ENCODE measurements around the gene TAGLN.

Gene TAGLN

DNA sequence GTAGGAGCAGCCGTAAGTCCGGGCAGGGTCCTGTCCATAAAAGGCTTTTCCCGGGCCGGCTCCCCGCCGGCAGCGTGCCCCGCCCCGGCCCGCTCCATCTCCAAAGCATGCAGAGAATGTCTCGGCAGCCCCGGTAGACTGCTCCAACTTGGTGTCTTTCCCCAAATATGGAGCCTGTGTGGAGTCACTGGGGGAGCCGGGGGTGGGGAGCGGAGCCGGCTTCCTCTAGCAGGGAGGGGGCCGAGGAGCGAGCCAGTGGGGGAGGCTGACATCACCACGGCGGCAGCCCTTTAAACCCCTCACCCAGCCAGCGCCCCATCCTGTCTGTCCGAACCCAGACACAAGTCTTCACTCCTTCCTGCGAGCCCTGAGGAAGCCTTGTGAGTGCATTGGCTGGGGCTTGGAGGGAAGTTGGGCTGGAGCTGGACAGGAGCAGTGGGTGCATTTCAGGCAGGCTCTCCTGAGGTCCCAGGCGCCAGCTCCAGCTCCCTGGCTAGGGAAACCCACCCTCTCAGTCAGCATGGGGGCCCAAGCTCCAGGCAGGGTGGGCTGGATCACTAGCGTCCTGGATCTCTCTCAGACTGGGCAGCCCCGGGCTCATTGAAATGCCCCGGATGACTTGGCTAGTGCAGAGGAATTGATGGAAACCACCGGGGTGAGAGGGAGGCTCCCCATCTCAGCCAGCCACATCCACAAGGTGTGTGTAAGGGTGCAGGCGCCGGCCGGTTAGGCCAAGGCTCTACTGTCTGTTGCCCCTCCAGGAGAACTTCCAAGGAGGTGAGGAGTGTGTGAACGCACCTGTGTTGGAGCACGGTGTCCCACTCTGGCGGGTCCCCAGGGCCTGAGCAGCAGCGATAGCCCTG lies at the start of gene TAGLN:
TSS of gene TAGLN (plus strand) at position 318 of the 863 bp plus-strand sequence. CDS start 3,644 bp downstream, outside the sequence.
- DNase-seq = no peak

DNA sequence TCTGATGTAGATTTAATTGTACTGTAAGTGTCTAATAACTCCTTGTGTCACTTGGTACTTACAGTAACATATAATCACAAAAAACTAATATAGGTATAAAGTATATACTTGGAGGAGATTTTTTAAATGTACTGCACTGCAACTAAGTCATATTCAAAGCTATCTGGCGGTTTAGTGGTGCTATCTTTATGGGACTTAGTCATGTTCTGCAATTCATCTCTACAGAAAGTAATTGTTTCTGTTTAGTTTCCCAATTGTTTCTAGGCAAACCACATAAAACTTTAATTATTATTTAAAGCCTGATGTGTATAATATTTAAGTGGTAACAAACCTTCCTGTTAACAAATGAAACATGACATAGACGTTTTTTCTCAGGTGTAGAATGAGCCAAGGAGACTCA lies 47.1 kb upstream of the TAGLN start:
- DNase-seq = no peak

DNA sequence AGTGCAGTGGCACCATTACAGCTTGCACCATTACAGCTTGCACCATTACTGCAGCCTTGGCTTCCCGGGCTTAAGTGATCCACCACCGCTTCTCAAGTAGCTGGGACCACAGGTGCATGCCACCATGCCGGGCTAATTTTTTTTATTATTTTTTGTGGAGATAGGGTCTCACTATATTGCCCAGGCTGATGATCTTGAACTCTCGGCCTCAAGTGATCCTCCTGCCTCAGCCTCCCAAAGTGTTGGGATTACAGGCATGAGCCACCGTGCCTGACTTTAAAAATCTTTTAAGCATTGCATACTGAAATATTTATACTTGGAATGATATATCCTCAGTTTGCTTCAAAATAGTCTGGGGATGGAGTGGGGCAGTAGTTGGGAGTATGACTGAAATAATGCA lies 44.7 kb upstream of the TAGLN start:
- DNase-seq = no peak

DNA sequence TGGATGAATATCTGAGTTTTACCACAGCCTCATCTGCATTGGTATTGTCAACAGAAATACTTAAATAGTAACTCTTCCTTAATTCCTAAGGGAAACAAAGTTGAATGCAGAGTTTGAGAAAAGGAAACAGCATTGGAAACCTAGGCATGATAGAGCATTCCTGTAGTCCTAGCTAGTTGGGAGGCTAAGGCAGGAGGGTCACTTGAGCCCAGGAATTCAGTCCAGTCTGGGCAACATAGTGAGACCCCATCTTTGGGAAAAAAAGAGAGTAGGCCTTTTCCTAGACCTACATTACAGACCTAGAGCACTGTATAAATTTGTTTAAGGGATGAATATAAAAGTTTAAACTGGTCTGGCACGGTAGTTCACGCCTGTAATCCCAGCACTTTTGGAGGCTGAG lies 41.7 kb upstream of the TAGLN start:
- no peak for DNase-seq

DNA sequence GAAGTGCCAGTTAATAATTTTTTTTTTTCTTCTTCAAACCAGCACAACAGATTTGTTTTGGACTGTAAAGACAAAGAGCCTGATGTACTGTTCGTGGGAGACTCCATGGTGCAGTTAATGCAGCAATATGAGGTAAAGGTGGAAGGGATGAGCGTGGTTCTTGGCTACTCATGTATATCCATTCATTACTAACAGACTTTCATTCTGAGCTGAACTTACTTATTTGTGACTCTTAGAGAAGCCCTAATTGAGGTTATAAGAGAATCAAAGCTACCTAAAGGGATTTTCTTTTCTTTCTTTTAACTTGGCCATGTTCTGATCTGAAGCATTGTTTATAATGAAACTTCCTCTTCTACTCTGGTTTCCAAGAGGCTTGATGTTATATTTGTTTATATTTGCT lies 39.3 kb upstream of the TAGLN start:
- no peak for DNase-seq

DNA sequence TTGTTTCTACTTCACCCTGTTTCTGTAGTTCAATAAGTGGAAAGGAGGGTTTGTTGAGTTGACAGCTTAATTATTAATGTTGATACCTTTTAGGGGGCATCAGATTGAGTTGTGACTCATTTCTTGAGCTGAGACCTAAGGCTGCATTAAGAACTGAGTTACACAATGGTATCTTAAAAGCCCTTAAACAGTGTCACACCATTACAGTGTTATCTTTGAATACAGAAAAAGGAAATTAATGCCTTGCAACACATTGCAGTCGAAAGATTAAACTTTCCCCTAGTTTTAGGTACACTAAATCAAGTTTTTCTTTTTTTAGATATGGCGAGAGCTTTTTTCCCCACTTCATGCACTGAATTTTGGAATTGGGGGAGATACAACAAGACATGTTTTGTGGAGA lies 38.3 kb upstream of the TAGLN start:
- no peak for DNase-seq

DNA sequence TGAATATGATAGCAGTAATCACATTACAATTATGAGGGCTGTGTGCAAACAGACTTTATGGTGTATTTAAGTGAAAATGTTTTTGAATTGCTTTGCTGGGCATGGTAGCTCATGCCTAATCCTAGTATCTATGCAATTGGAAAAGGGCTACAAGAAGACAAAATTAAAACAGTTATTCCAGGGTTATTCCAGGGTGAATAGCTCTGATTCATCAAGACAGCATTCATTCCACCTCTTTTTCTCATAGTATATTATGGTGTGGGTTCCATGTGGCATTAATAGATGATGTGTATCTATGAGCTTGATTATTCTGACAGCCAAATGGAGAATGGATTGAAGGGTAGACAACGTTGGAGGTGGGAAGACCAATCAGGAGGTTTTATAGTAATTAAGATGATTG lies 32.7 kb upstream of the TAGLN start:
- no peak for DNase-seq

DNA sequence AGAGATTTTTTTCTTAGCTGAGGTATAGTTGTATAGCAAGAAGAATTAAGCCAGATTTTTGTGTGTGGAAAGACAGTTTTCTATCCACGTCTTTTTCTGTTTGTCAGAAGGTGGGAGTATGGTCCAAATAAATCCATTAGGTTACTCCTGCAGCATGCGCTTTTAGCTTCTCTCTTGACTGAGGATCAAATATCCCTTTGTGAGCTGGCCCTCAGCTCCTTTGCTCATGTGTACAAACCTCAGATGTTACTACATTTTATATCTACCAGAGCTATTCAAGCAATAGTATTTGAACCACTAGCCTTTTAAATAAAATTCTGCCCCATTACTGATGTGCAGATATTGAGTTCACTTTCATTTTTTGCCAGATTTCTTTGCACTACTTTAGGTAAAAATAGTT lies 29.4 kb upstream of the TAGLN start:
- DNase-seq = peak; percentile 1

DNA sequence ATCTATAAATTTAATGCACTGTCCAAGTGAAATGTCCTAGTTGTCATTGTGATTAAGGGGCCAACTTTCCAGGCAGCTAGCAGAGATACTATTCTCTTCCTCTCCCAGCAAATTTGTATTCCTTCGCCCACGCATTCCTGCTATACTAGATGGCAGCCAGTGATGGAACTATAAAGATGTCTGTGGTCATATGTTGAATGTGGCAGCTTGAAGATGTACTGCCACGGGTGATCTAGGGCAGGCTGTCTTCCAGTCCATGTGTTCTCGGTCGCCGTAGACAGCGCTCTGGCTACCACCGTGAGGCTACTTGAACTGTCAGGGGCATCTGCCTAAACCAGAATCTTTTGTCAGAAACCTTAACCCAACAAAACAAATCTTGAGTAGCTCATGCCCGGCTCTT lies 29.0 kb upstream of the TAGLN start:
- DNase-seq = peak; percentile 40

DNA sequence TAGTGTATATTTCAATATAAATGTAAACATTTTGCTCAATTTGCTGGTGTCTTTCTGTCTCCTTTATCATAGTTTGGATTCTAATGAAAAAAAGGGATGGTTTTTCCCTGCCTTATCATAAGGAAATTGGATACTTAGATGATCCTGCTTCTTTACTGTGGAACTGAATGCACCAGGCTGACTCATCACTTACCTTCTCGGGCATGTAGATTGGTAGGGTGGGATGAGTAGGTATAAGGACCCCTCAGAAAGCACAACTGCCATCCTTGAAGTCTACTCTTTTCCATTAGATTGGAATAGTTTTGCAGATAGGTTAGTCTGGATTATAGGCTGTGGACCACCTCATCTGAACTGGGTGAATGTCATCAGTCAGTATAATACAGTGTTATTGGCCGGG lies 28.2 kb upstream of the TAGLN start:
- DNase-seq = no peak

DNA sequence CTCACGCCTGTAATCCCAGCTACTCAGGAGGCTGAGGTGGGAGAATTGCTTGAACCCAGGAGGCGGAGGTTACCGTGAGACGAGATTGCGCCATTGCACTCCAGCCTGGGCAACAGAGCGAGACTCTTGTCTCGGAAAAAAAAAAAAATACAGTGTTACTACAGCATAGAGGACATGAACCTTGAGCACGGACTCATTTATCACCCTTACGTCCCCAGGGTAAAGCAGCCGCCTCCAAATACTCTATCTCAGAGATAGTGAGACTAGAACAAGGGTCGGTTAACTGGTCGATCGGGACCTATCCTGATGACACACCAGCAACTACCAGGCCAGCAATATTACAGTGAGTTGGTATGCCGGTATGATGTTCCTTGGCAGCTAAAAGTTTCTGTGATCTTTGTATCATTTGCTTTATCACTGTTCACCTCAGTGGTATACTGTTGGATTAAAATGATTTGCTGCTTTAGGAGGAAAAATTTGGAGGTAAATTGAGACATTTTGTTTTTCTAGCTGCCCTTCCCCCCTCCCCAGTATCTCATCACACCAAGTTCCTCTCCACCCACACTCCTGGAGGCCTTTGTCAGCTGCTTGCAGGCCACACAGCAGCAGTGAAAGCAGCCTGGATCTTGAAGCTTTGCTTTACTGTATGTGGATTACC lies 27.6 kb upstream of the TAGLN start:
- peak; percentile 33 for DNase-seq

DNA sequence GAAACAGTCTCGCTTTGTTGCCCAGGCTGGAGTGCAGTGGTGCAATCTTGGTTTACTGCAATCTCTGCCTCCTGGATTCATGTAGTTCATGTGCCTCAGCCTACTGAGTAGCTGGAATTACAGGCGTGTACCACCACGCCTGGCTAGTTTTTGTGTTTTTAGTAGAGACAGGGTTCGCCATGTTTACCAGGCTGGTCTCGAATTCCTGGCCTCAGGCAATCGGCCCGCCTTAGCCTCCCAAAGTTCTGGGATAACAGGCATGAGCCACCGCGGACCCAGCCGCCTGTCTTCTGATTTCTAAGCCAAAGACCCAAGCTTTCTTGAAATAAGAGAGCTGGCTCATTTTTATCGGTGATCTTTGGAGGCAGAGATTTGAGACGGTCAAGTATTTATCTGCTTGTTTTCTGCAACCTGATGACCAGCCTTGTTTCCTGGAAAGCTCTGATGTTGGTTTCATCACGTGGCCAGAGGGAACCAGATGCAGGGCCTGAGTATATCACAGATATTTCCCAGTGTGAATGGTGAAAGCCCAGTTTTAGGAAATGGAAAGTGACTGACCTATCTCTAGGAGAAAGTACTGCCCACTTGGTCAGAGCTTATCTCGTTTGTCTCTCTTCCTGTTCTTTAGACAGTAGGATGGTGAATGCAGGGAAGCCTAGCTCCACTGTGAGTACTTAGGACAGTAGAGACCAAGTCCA lies 26.3 kb upstream of the TAGLN start:
- DNase-seq = peak; percentile 38

DNA sequence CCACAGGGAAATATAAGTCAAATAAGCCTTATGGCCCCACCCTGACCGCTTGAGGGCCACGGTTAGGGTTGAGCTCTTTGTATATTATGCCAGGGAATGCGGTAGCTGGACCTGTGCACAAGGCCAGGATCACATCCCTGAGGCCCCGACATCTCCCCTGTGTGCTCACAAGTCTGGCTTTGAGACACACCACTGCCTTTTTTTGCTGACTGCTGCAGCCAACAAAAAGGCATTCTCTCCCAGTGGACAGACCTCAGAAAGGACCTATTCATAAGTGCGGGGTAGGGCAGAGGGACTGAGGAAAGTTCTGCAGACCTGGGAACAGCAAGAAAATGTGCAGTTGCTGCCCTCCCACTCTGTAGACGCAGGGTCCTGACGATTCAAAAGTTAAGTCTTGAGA lies 24.1 kb upstream of the TAGLN start:
- DNase-seq = peak; percentile 38

DNA sequence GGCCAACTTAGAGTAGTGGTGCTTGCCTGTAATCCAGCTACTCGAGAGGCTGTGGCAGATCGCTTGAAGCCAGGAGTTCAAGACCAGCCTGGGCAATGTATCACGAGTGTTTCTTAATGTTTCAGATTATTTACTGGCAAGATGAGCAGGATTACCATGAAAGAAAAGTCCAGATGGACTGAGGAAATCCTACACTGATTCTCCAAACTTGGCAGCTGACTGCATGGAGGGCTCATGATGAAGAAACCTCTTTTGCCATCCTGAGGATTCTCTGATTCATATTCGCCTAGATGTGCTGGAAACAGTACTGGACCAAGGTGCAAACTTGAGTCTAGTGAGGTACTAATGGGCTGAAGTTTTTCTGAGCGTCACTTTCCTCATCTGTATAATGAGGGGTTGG lies 23.4 kb upstream of the TAGLN start:
- no peak for DNase-seq

DNA sequence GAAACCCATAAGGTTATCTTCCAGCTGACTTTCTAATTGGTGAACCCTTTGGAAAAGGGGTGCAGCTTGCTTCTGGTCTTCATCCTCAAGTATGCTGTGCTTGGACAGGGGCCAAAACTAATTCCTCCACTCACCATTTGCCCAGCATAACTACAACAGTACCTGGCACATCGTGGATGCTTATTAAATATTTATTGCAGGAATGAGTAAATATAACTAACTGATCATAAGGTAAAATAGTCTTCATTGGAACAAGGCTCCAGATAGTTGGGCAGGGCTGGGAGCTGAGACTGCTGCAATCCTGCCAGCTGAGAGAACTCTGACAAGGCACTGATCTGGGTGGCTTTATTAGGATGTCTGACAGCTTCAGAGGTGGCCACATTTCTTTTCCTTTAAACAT lies 23.0 kb upstream of the TAGLN start:
- peak; percentile 15 for DNase-seq

DNA sequence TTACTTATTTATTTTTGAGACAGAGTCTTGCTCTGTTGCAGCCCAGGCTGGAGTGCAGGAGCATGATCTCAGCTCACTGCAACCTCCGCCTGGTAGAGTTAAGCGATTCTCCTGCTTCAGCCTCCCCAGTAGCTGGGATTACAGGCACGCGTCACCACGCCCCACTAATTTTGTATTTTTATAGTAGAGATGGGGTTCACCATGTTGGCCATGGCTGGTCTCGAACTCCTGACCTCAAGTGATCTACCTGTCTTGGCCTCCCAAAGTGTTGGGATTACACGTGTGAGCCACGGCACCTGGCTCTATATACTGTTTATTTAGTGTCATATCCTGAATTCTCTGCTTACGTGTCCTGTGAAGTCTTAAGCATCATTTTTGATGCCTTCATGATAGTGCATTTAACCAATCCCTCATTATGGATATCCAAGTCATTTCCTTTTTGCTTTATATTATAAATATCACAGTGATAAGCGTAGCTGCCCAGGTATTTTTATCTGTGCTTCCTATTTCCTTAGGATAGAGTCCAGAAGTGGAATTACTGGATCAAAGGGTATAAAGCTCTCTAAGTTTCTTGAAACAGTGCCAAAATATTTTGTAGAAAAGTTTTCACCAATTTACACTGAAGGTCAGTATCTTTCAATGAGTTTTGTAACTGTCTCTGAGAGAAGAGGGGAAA lies 21.5 kb upstream of the TAGLN start:
- no peak for DNase-seq

DNA sequence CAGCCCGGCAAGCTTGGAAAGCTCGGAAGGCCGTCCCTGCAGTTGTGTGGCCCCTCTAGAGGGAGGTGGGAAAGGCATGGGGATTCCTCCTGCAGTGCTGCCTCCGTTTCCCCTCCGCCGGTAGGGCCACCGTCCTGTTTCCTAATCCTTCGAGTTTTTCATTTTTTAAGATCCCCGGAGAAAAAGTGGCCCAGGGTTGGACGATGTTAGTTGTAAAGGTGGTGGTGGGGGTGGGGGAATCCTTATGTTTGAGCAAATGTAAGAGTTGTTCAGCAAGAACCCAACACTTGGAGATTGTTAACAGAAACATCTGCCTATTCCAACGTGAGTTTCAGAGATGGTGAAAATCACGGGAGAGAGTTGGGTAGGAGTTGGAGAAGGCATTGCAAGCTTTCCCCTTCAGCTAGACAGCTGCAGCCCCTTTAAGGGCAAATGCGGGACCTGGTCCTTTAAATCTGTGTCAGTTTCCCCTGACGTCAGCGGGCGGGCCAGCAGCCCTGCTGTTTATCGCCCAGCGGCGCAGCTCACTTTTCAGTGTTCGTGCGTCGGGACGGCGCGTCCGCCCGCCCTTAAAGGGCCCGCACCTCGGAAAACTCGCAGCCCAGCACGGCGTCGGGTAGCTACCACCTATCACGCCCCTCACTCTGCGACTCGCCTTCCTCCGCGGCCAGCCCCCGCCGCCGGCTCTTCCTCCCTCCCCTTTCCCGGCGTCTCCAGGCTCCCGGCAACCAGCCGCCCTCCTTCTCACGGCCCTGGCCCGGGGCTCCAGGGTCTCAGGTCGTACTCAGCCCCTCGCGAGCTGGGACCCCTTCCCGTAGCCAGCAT lies 20.7 kb upstream of the TAGLN start, which contains the start of gene SIDT2:
TSS of gene SIDT2 (plus strand) at position 534 of the 825 bp plus-strand sequence. CDS start 521 bp downstream, outside the sequence.
- DNase-seq = peak; percentile 92

DNA sequence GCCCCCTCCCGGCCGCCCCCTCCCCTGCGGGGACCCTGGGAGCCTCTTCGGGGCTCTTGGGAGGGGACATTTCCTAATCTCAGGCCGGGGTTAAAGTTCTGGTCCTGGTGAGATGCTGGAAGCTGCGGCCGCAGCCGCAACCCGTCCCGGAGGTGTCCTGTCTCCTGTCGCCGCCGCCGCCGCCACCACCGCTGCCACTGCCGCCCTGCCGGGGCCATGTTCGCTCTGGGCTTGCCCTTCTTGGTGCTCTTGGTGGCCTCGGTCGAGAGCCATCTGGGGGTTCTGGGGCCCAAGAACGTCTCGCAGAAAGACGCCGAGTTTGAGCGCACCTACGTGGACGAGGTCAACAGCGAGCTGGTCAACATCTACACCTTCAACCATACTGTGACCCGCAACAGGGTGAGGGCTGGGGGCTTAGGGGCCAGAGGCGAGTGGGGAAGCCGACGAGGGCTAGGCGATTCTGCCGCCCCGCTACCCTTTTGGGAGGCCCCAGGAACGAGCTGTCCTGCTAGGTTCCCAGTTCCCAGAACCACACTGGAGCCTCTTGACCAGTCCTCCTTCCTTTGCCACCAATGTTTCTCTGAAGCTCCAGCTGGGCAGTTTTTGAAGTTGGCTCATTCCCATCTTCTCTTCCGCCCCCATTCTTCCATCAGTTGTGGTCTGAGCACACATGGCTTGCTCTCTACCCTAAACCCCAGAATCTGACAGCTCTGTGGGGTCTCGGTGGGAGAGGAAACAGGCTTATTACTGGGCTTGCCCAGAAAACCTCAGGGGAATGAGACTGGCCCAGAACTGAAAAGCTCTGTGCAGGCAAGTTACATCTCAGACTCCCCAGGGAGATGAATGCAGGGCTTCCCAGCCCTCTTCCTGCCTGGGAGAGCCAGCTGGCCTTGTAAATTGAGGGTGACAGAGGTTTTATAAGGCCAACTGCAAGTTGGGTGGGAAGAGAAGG lies 19.8 kb upstream of the TAGLN start:
- peak; percentile 76 for DNase-seq

DNA sequence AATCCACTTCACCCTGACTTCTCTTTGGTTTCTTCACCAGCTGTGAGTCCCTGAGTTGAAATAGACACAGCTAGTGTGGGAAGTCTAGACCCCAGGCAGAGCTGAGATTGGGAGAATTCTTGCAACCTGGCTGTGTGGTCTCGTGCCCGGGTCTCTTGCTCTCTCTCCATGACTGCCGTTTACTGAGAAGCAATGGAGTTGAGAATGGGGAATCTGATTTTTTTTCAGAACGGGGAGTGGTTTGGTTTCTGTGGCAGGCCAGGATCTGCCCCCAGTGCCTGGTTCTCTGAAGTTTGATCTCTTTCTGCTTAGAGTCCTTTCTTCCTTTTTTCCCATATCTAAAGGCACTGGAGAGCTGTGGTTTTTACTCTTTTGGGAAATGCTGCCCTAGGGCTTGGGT lies 19.1 kb upstream of the TAGLN start:
- peak; percentile 57 for DNase-seq

DNA sequence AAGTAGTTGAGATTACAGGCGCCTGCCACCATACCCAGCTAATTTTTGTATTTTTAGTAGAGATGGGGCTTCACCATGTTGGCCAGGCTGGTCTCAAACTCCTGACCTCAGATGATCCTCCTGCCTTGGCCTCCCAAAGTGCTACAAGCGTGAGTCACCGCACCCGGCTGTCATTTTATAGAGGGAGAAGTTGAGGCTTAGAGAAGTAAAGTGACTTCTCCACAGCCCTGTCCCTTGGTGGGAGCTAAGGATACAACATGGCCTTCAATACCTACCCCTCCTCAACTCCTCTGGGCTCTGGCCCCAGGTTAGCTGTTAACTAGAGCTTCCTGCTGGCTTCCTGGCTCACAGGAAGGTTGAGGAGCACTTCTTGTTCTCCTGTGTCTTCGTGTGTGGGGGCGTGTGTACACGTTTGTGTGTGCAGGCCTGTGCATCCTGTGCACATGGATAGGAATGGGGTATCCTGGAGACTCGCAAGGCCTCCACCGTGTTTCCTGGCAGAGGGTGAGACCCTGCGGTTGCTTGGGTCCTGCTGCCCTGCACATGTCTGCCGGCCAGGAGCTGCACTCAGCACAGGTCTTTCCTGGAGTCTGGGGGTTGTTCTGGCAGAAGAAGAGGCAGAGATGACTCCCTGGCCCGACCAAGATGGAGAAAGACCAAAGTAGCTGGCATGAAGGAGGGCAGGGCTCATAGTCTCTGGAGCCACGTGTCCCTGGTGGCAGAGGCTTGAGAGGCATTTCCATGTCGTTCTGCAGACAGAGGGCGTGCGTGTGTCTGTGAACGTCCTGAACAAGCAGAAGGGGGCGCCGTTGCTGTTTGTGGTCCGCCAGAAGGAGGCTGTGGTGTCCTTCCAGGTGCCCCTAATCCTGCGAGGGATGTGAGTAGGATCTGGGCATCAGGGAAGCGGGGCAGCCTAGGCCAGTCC lies 18.2 kb upstream of the TAGLN start:
- peak; percentile 68 for DNase-seq
